IPS-18c (cell line): ENCODE measurements around the gene SYAP1.

ENCODE experiments used
- H3K4me3 ChIP-seq: 2 replicates; pipeline ENCODE4 v1.7.0; 2013; ENCODE audit warnings: low read depth, mild to moderate bottlenecking, low read length, moderate library complexity; ENCODE audit not compliant: insufficient read depth
- H3K9me3 ChIP-seq: one replicate; pipeline ENCODE4 v1.6.1; 2013; ENCODE audit warnings: mild to moderate bottlenecking, low read length, moderate library complexity; ENCODE audit not compliant: control insufficient read depth, insufficient read depth

The SYAP1 gene

DNA sequence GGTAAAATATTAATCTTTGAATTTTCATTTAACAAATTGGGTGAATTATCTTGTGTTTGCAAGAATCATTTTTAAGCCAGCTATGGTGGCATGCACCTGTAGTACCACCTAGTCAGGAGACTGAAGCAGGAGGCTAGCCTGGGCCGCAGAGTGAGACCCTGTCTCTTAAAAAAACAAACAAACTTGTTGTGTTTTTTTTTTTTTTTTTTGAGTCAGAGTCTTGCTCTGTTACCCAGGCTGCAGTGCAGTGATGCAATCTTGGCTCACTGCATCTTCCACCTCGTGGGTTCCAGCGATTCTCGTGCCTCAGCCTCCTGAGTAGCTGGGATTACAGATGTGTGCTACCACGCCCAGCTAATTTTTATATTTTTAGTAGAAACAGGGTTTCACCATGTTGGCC is 69.1 kb downstream of the SYAP1 start:
- no peaks in the 10 kb centered on the region for H3K9me3 ChIP-seq
- H3K4me3 ChIP-seq, result no peak overlapping the region

DNA sequence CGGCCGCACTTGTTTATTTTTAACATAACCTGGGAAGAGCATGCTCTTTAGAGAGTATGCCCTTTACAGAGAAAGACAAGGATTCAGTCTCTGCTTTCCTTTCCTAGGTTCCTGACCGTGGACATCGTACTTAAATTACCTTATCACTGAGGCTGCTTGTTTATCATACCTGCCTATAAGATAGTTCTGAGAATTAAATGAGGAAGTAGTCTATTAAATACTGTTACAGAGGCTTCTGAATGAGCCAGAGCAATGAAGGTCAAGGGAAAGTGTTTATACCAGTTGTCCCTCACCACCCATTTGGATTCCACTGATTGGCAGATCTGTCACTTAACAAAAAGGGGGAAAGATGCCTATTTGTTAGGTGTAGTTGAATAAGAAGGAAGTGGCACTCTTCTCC is 76.9 kb downstream of the SYAP1 start:
- Histone ChIP-seq H3K9me3 (no peaks in the 10 kb centered on the region), H3K4me3 (no peak overlapping the region)

DNA sequence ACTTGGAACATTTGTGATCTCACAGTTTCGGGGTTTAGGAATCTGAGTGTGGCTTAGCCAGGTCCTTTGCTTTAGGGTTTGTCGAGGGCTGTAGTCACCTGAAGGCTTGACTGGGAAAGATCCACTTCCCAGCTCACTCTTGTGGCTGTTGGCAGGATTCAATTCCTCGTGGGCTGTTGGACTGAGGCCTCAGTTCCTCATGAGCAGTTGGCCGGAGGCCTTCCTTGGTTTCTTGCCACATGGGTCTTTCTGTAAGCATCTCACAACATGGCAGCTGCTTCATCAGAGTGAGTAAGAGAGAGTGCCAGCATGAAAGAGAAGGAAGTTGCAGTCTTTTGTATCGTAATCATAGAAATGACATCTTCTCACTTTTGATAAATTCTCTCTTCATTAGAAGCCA is 77.9 kb downstream of the SYAP1 start:
- Histone ChIP-seq H3K9me3 (no peaks in the 10 kb centered on the region), H3K4me3 (no peak overlapping the region)

DNA sequence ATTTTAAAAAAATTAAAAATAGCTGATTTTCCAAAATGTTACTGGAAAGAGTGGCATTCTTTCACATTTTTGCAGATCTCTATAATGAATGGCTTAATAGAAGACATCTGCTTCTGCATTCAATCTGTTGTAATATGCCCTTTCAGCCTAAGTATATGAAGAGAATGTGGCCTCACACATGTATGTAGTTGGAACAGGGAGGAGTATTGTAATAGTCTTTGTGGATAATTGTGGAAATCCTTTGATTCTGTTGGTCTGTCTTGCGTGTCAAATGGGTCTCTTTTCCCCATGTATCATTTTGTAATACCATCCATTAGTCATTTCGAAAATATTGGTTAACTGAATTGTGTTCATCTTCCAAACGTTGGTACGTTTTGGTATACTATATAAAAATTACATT is 78.4 kb downstream of the SYAP1 start:
- Histone ChIP-seq H3K4me3 (no peak overlapping the region), H3K9me3 (no peaks in the 10 kb centered on the region)

DNA sequence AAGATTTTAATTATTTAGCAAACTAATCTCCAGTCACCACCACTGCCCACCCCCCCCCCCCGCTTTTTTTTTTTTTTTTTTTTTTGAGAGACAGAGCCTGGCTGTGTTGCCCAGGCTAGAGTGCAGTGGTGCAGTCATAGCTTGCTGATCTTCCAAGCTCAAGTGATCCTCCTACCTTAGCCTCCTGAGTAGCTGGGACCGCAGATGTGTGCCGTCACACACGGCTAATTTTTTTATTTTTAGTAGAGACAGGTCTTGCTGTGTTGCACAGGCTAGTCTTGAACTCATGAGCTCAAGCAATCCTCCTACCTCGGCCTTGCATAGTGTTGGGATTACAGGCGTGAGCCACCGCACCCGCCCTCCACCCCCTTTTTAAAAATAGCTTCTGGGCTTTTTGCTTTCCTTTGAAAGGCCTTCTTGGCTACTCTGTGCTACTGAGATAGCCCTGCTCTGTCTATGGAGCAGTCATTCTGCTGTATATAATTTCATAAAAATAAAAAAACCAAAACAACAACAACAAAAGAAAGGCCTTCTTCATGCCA is 85.6 kb downstream of the SYAP1 start:
- no peaks in the 10 kb centered on the region for H3K9me3 ChIP-seq
- no peak overlapping the region for H3K4me3 ChIP-seq

DNA sequence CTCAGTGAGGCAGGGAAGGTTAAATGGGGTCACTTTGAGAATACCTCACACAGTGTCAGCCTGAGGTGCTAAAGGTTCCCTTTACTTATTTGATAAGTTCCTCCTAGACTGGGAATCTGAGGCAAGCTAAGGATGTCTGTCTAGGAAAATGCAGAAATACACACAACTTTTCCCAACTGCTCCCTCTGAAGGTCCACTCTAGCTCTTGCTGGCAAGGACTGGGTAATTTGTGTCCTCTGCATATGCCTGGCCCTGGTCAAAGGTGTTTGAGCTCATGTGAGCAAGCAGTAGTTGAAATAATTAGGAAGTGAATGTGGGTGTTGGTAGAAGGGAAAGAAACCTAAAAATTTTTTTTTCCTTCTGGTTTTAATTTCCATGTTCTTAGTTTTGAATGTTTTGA is 88.1 kb downstream of the SYAP1 start:
- Histone ChIP-seq H3K4me3 (no peak overlapping the region), H3K9me3 (no peaks in the 10 kb centered on the region)

DNA sequence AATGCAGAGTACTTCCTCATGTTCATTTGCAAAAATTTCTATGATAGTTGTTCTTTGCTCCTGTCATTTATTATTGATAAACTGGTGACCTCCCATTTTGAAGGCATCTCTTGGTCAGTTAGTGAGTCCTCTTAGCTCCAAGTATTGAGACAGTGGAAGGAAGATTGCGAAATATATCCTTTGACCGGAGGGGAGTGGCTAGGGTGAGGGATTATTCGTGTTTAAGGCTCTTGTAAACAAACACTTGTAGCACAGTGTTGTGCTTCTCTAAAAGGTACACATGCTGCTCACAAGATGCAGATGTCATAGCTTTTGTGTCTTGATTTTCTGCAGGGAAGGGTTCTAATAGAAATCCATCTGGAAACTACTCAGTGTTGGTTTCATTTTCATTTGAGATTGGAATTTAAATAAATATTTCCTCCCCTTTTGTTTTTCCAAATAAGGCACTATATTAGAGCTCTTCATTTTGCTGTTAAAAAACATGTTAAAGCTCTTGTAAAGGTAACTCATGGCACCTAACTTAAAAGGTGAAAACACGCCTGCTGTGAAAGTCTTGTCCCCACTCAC is 88.6 kb downstream of the SYAP1 start:
- Histone ChIP-seq H3K4me3 (no peak overlapping the region), H3K9me3 (no peaks in the 10 kb centered on the region)

DNA sequence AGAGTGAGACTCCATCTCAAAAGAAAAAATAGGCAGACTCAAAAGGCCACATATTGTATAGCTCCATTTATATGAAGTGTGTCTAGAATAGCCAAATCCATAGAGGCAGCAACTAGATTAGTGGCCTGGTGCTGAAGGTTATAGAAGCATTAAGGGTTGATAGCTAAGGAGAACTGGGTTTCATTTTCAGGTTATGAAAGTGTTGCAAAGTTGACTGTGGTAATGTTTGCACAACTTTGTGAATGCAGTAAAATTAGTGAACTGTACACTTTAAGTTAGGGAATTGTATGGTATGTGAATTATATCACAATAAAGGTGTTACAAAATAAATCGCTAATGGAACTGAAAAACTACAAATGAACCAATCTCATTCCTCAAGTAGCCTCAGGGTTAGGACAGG is 95.2 kb downstream of the SYAP1 start:
- H3K9me3 ChIP-seq, result no peaks in the 10 kb centered on the region
- H3K4me3 ChIP-seq, result no peak overlapping the region
